CD4-positive, alpha-beta T cell (primary cell): ENCODE data around the gene HK1. TPM values are rescaled to one million over a fixed set of nuclear protein-coding genes. Genes with fewer than 3 reads are reported as not detected.
A peak's percentile ranks its signal among the peaks of the same experiment; 100 is the strongest.
"Not testable (repeated sequence)": the region's sequence is repeated elsewhere in the genome, so short reads cannot be mapped to it uniquely, and the experiment has no call there.

Experiments used
- ATAC-seq: fragments of 200-7000 bp; cut with Tn5 transposase; one replicate; pipeline ENCODE4 v1.10.0; 2022; ENCODE audit warnings: mild to moderate bottlenecking; ENCODE audit not compliant: poor library complexity
- CTCF ChIA-PET: fragments of 350-600 bp; sonication (Branson Sonifier 250); formaldehyde crosslinking; loops from one replicate; lab custom pipeline; 2021; ENCODE audit warnings: antibody characterized with exemption, inconsistent platforms; lab: Charles Lee
- POLR2A ChIA-PET: fragments of 350-600 bp; sonication (Branson Sonifier 250); formaldehyde crosslinking; loops from one replicate; lab custom pipeline; 2021; ENCODE audit warnings: antibody characterized with exemption, inconsistent platforms; lab: Charles Lee
- DNase-seq, 14 experiments: peaks; one replicate each; pipeline ENCODE4 v3.0.0-alpha.2; 2013 to 2020; ENCODE audit warnings: mixed read lengths in 2 of 14
- H3K27ac ChIP-seq, 2 donors: one replicate each; pipeline versions ENCODE4 v1.5.1 to v1.7.0; 2013; ENCODE audit warnings: low read length in 2 of 2, low read depth in 1 of 2, mild to moderate bottlenecking in 1 of 2
- H3K27me3 ChIP-seq, 2 experiments: 1 replicate in 1 of 2; 2 replicates in 1 of 2; pipeline versions ENCODE4 v1.6.1 to v1.7.0; 2013; ENCODE audit warnings: low read length in 2 of 2, control low read depth in 1 of 2, mild to moderate bottlenecking in 1 of 2, moderate library complexity in 1 of 2; ENCODE audit not compliant: insufficient read depth in 2 of 2, control insufficient read depth in 1 of 2
- H3K36me3 ChIP-seq: one replicate; pipeline ENCODE4 v1.6.1; 2013; ENCODE audit warnings: low read length, control low read depth; ENCODE audit not compliant: insufficient read depth
- H3K4me1 ChIP-seq: one replicate; pipeline ENCODE4 v1.6.1; 2013; ENCODE audit warnings: low read length, control low read depth; ENCODE audit not compliant: insufficient read depth
- H3K4me3 ChIP-seq: one replicate; pipeline ENCODE4 v1.5.1; 2013; ENCODE audit warnings: mild to moderate bottlenecking, low read length, moderate library complexity
- H3K9me3 ChIP-seq, 2 experiments: 1 replicate in 1 of 2; 2 replicates in 1 of 2; pipeline versions ENCODE4 v1.6.1 to v1.7.0; 2013; ENCODE audit warnings: low read length in 2 of 2, mild to moderate bottlenecking in 2 of 2, control low read depth in 1 of 2, moderate library complexity in 1 of 2; ENCODE audit not compliant: control insufficient read depth in 1 of 2, insufficient read depth in 1 of 2
- H3K27ac Mint-ChIP-seq: one replicate; pipeline ENCODE4 v1.8.0; 2020; ENCODE audit warnings: mixed read lengths
- H3K27me3 Mint-ChIP-seq: one replicate; pipeline ENCODE4 v1.8.0; 2021; ENCODE audit warnings: mixed read lengths
- H3K36me3 Mint-ChIP-seq: one replicate; pipeline ENCODE4 v1.8.0; 2021; ENCODE audit warnings: low read depth, mixed read lengths
- H3K4me1 Mint-ChIP-seq: one replicate; pipeline ENCODE4 v1.8.0; 2021; ENCODE audit warnings: low read depth, mixed read lengths
- H3K4me3 Mint-ChIP-seq: one replicate; pipeline ENCODE4 v1.8.0; 2020; ENCODE audit warnings: mild to moderate bottlenecking, mixed read lengths
- H3K9me3 Mint-ChIP-seq: one replicate; pipeline ENCODE4 v1.8.0; 2020; ENCODE audit warnings: mixed read lengths
- intact Hi-C, 2 experiments: fragments of 100-400 bp; cut with DNase I in 1 of 2; cut with micrococcal nuclease in 1 of 2; formaldehyde crosslinking; loops; one replicate each; pipeline versions ENCODE4 v1.15.1 to v1.9.0; 2023 to 2025; cut with DNase I, micrococcal nuclease
- total RNA-seq, 174 experiments: library from RNA in 2 of 174; stranded (reverse) in 2 of 174; gene quantifications; one replicate each; pipeline ENCODE4 v1.2.3 and lab custom pipeline; 2021 to 2026
- TF ChIP-seq, protein P1 (sequence below): fragments of 200-600 bp; IDR thresholded peaks from one replicate; pipeline ENCODE4 v1.8.0; 2022; ENCODE audit warnings: antibody characterized with exemption, mild to moderate bottlenecking

HK1 gene
- total RNA-seq, 2 experiments from 2014 or later: 45.6 to 48.1 TPM

DNA sequence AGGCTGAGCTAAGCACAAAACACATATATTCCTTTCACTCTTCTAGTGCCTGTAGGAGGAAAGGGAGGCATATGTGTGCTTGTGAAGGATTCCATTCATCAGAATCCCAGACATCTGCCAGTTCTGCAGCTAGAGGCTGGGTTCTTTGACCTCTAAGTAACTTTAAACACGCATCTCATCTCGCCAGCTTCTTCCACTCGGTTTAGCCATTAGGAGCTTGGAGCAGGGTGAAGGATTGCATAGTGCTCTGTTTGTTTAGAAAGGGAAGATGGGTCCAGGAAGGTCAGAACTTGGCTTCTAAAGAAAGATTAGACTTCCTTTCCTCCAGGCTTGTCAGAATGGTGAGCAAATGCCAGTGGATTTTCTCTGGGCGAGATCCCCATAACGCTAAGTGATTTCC, 43.6 kb downstream of the HK1 start:
- CTCF ChIA-PET: no interaction called here
- POLR2A ChIA-PET: no interaction called here

DNA sequence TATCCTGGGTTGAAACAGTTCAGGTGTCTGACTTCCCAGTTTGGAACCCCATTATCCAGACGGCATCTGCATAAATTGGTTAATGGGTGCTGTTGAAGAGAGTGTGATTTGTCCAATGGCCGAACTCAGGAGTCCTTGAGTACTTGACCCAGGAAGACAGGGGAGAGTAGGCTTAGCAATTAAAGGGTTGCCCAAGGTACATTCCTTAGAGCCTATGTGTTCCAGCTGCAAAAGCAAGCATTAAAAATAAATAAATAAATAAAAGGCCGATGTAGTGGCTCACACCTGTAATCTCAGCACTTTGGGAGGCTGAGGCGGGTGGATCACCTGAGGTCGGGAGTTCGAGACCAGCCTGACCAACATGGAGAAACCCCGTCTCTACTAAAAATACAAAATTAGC, 44.0 kb downstream of the HK1 start:
- H3K9me3 Mint-ChIP-seq, intact Hi-C loops, DNase-seq, H3K27me3 Mint-ChIP-seq, H3K4me3 Mint-ChIP-seq, H3K36me3 ChIP-seq, H3K4me3 ChIP-seq, ATAC-seq, POLR2A ChIA-PET, CTCF ChIA-PET, H3K9me3 ChIP-seq, H3K27ac ChIP-seq, H3K27me3 ChIP-seq: not testable (repeated sequence)
- peaks cover 63% of the 10 kb centered on the region for H3K4me1 ChIP-seq
- Mint-ChIP-seq H3K27ac (peak overlapping the region; percentile 95), H3K36me3 (peaks cover 22% of the 10 kb centered on the region), H3K4me1 (peaks cover 73% of the 10 kb centered on the region)

More for the DNA sequence above, 43.6 kb downstream of the HK1 start:
- intact Hi-C loops: loop anchor here in 1 of 2 experiments (2.0 kb wide), 1 partner anchor 39 kb away; no protein-coding TSS in a partner anchor
- Mint-ChIP-seq H3K36me3 (peaks cover 22% of the 10 kb centered on the region), H3K4me3 (peak overlapping the region; percentile 98), H3K27me3 (no peaks in the 10 kb centered on the region), H3K27ac (peak overlapping the region; percentile 95), H3K9me3 (no peaks in the 10 kb centered on the region), H3K4me1 (peaks cover 71% of the 10 kb centered on the region)
- H3K4me1 ChIP-seq: peaks cover 66% of the 10 kb centered on the region
- peaks cover 3% of the 10 kb centered on the region for H3K36me3 ChIP-seq
- TF ChIP-seq, protein P1, sequence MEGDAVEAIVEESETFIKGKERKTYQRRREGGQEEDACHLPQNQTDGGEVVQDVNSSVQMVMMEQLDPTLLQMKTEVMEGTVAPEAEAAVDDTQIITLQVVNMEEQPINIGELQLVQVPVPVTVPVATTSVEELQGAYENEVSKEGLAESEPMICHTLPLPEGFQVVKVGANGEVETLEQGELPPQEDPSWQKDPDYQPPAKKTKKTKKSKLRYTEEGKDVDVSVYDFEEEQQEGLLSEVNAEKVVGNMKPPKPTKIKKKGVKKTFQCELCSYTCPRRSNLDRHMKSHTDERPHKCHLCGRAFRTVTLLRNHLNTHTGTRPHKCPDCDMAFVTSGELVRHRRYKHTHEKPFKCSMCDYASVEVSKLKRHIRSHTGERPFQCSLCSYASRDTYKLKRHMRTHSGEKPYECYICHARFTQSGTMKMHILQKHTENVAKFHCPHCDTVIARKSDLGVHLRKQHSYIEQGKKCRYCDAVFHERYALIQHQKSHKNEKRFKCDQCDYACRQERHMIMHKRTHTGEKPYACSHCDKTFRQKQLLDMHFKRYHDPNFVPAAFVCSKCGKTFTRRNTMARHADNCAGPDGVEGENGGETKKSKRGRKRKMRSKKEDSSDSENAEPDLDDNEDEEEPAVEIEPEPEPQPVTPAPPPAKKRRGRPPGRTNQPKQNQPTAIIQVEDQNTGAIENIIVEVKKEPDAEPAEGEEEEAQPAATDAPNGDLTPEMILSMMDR: no peak
- ATAC-seq: no peak
- no peaks in the 10 kb centered on the region for H3K27me3 ChIP-seq
- no peak for DNase-seq
- H3K4me3 ChIP-seq: no peak overlapping the region
- H3K27ac ChIP-seq: no peak overlapping the region
- no peaks in the 10 kb centered on the region for H3K9me3 ChIP-seq

- Histone ChIP-seq H3K36me3 (peaks cover 3% of the 10 kb centered on the region), H3K4me1 (peaks cover 67% of the 10 kb centered on the region), H3K9me3 (no peaks in the 10 kb centered on the region), H3K27me3 (no peaks in the 10 kb centered on the region), H3K4me3 (no peak overlapping the region), H3K27ac (peak overlapping the region in 1 of 2 donors; percentile 19)
- DNase-seq: no peak
- peaks cover 80% of the 10 kb centered on the region for H3K4me1 Mint-ChIP-seq
- ChIA-PET POLR2A (no interaction called here), CTCF (interaction anchor here (1.0 to 1.6 kb wide), 2 partner anchors 16 to 37 kb away, joined by 3 to 4 read pairs; no protein-coding TSS in a partner anchor)
- peaks cover 20% of the 10 kb centered on the region for H3K36me3 Mint-ChIP-seq
- intact Hi-C loops: no loop called here
- TF ChIP-seq, protein P1: no peak
- peak overlapping the region; percentile 28 for H3K4me3 Mint-ChIP-seq
- H3K27me3 Mint-ChIP-seq: no peaks in the 10 kb centered on the region
- H3K9me3 Mint-ChIP-seq: no peaks in the 10 kb centered on the region
- no peak for ATAC-seq
- H3K27ac Mint-ChIP-seq: peak overlapping the region; percentile 95
These were observed 45.3 kb downstream of the HK1 start for GRCh38 chr10:69323622-69324021.

GRCh38 chr10:69324583-69324982, 46.3 kb downstream of the HK1 start:
- peak overlapping the region; percentile 95 for H3K27ac Mint-ChIP-seq
- Histone ChIP-seq H3K9me3 (no peaks in the 10 kb centered on the region), H3K27me3 (no peaks in the 10 kb centered on the region), H3K4me1 (peaks cover 62% of the 10 kb centered on the region), H3K36me3 (peaks cover 5% of the 10 kb centered on the region), H3K4me3 (no peak overlapping the region), H3K27ac (no peak overlapping the region)
- ATAC-seq (no peak), DNase-seq (no peak)
- no peaks in the 10 kb centered on the region for H3K9me3 Mint-ChIP-seq
- H3K27me3 Mint-ChIP-seq: no peaks in the 10 kb centered on the region
- peaks cover 86% of the 10 kb centered on the region for H3K4me1 Mint-ChIP-seq
- CTCF ChIA-PET: interaction anchor here (1.6 kb wide), 1 partner anchor 15 kb away, joined by 4 read pairs; no protein-coding TSS in a partner anchor
- H3K4me3 Mint-ChIP-seq: peak overlapping the region; percentile 40
- TF ChIP-seq, protein P1: no peak
- intact Hi-C loops: no loop called here
- peaks cover 10% of the 10 kb centered on the region for H3K36me3 Mint-ChIP-seq
- POLR2A ChIA-PET: interaction anchor here (0.7 kb wide), 1 partner anchor 9 kb away, joined by 3 read pairs; no protein-coding TSS in a partner anchor

DNA sequence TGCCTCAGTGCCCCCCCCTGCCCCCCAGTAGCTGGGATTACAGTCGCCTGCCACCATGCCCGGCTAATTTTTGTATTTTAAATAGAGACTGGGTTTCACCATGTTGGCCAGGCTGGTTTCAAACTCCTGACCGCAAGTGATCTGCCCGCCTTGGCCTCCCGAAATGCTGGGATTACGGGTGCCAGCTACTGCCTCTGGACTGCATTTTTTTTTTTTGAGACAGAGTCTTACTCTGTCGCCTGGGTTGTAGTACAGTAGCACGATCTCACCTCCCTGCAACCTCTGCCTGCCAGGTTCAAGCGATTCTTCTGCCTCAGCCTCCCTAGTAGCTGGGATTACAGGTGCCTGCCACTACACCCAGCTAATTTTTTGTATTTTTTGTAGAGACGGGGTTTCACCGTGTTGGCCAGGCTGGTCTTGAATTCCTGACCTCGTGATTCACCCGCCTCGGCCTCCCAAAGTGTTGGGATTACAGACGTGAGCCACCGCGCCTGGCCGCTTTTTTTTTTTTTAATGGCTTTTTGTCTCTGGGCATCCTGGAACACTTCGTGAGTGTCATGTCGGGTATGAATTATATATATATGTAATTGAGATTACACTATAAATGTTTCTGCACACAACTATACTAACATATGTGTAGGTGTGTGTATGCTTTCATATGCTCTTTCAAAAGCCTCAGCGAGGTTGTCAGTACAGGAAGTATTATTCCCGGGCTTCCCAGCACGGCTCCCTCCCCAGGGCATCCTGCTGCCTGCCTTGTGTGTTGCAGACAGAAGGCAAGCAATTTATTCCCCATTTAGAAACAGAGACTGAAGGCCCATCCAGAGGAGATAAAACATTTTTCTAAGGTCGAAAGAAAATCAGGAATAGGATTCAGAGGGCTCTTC, 47.6 kb downstream of the HK1 start:
- H3K4me3 ChIP-seq, POLR2A ChIA-PET, intact Hi-C loops, H3K27me3 Mint-ChIP-seq, H3K27ac ChIP-seq, H3K36me3 Mint-ChIP-seq, H3K9me3 ChIP-seq, ATAC-seq, H3K27me3 ChIP-seq, DNase-seq, H3K9me3 Mint-ChIP-seq: not testable (repeated sequence)
- Mint-ChIP-seq H3K4me1 (peaks cover 86% of the 10 kb centered on the region), H3K4me3 (peak overlapping the region; percentile 72), H3K27ac (peak overlapping the region; percentile 87)
- Histone ChIP-seq H3K36me3 (peaks cover 13% of the 10 kb centered on the region), H3K4me1 (peaks cover 53% of the 10 kb centered on the region)
- CTCF ChIA-PET: interaction anchor here (1.3 kb wide), 1 partner anchor 8 kb away, joined by 4 read pairs; no protein-coding TSS in a partner anchor
